ENCODE data around the gene LRIT1.

DNA sequence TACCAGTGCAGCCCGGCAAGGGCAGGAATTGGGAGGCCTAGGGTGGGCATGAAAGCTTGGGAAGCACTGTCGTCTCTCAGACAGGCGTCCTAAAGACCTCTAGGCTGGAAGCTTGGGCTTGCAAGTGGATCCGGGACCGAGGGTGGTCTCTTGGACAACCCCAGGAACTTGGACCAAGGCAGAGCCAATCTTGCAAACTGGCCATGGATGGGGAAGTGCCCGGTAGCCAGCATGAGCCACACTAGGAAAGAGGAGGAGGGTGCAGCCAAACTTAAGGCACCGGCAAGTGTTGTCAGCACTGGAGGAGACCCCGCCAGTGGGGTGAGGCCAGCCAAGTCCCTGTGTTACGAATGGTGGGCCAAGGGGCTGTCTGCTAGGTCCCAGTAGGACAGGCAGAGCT is 24.5 kb downstream of the LRIT1 start:
- TF ChIP-seq, protein P1, sequence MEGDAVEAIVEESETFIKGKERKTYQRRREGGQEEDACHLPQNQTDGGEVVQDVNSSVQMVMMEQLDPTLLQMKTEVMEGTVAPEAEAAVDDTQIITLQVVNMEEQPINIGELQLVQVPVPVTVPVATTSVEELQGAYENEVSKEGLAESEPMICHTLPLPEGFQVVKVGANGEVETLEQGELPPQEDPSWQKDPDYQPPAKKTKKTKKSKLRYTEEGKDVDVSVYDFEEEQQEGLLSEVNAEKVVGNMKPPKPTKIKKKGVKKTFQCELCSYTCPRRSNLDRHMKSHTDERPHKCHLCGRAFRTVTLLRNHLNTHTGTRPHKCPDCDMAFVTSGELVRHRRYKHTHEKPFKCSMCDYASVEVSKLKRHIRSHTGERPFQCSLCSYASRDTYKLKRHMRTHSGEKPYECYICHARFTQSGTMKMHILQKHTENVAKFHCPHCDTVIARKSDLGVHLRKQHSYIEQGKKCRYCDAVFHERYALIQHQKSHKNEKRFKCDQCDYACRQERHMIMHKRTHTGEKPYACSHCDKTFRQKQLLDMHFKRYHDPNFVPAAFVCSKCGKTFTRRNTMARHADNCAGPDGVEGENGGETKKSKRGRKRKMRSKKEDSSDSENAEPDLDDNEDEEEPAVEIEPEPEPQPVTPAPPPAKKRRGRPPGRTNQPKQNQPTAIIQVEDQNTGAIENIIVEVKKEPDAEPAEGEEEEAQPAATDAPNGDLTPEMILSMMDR (IDR thresholded peaks at IDR 0.05) = no peak
- no peak for TF ChIP-seq POLR2A (IDR thresholded peaks at IDR 0.05)
